Trophoblast cell (in vitro differentiated cells and primary cell): ENCODE measurements around the gene STIMATE.

Source experiments
- DNase-seq, 2 donors: peaks; one replicate each; pipeline ENCODE4 v3.0.0-alpha.2; 2016
- H2AFZ ChIP-seq: 2 replicates; pipeline ENCODE4 v1.6.1; 2013; ENCODE audit warnings: low read length, moderate library complexity, mild to moderate bottlenecking; ENCODE audit not compliant: insufficient read depth, poor library complexity
- H2AK5ac ChIP-seq: 2 replicates; pipeline ENCODE4 v1.6.1; 2013; ENCODE audit warnings: mild to moderate bottlenecking, low read length
- H2BK120ac ChIP-seq: 2 replicates; pipeline ENCODE4 v1.6.1; 2013; ENCODE audit warnings: low read length, mild to moderate bottlenecking, moderate library complexity; ENCODE audit not compliant: insufficient read depth, poor library complexity
- H2BK12ac ChIP-seq: 2 replicates; pipeline ENCODE4 v1.6.1; 2013; ENCODE audit warnings: mild to moderate bottlenecking, low read length, moderate library complexity
- H2BK5ac ChIP-seq: 2 replicates; pipeline ENCODE4 v1.6.1; 2013; ENCODE audit warnings: low read length, low read depth, moderate library complexity, mild to moderate bottlenecking; ENCODE audit not compliant: poor library complexity
- H3K14ac ChIP-seq: 2 replicates; pipeline ENCODE4 v1.6.1; 2013; ENCODE audit warnings: mild to moderate bottlenecking, low read length
- H3K18ac ChIP-seq: 2 replicates; pipeline ENCODE4 v1.6.1; 2013; ENCODE audit warnings: mild to moderate bottlenecking, low read length
- H3K23ac ChIP-seq: 2 replicates; pipeline ENCODE4 v1.6.1; 2013; ENCODE audit warnings: low read length
- H3K27ac ChIP-seq: 2 replicates; pipeline ENCODE4 v1.5.1; 2013; ENCODE audit warnings: low read depth, mild to moderate bottlenecking, inconsistent platforms, low read length, moderate library complexity
- H3K27me3 ChIP-seq: 2 replicates; pipeline ENCODE4 v1.6.1; 2013; ENCODE audit warnings: inconsistent platforms, mild to moderate bottlenecking, low read length, moderate library complexity; ENCODE audit not compliant: insufficient read depth
- H3K36me3 ChIP-seq, 2 experiments: 1 replicate in 1 of 2; 2 replicates in 1 of 2; pipeline ENCODE4 v1.6.1; 2013; ENCODE audit warnings: low read length in 2 of 2, mild to moderate bottlenecking in 2 of 2, moderate library complexity in 1 of 2; ENCODE audit not compliant: insufficient read depth in 2 of 2, control insufficient read depth in 1 of 2
- H3K4ac ChIP-seq: 2 replicates; pipeline ENCODE4 v1.6.1; 2013; ENCODE audit warnings: low read depth, mild to moderate bottlenecking, low read length, moderate library complexity
- H3K4me1 ChIP-seq, 2 experiments: 1 replicate in 1 of 2; 2 replicates in 1 of 2; pipeline ENCODE4 v1.6.1; 2013; ENCODE audit warnings: low read length in 2 of 2, mild to moderate bottlenecking in 2 of 2, moderate library complexity in 1 of 2; ENCODE audit not compliant: insufficient read depth in 2 of 2, control insufficient read depth in 1 of 2
- H3K4me2 ChIP-seq: 2 replicates; pipeline ENCODE4 v1.6.1; 2013; ENCODE audit warnings: inconsistent platforms, mild to moderate bottlenecking, low read length, moderate library complexity
- H3K4me3 ChIP-seq: 2 replicates; pipeline ENCODE4 v1.5.1; 2013; ENCODE audit warnings: mild to moderate bottlenecking, low read depth, low read length, inconsistent platforms
- H3K79me1 ChIP-seq: one replicate; pipeline ENCODE4 v1.6.1; 2013; ENCODE audit warnings: low read length
- H3K79me2 ChIP-seq: 2 replicates; pipeline ENCODE4 v1.6.1; 2013; ENCODE audit warnings: low read length, mild to moderate bottlenecking; ENCODE audit not compliant: control insufficient read depth, insufficient read depth, poor library complexity
- H3K9ac ChIP-seq: 2 replicates; pipeline ENCODE4 v1.6.1; 2013; ENCODE audit warnings: mild to moderate bottlenecking, low read length
- H3K9me3 ChIP-seq: 2 replicates; pipeline ENCODE4 v1.6.1; 2013; ENCODE audit warnings: low read depth, mild to moderate bottlenecking, control low read depth, inconsistent platforms, low read length; ENCODE audit not compliant: insufficient read depth
- H4K12ac ChIP-seq: 2 replicates; pipeline ENCODE4 v1.6.1; 2013; ENCODE audit warnings: low read depth, mild to moderate bottlenecking, low read length, moderate library complexity
- H4K8ac ChIP-seq: 2 replicates; pipeline ENCODE4 v1.6.1; 2013; ENCODE audit warnings: low read depth, mild to moderate bottlenecking, low read length, moderate library complexity
- H4K91ac ChIP-seq: one replicate; pipeline ENCODE4 v1.6.1; 2013; ENCODE audit warnings: low read depth, mild to moderate bottlenecking, low read length, moderate library complexity
- WGBS: extraction: QIAGEN DNeasy Blood & Tissue Kit; methylation state at CpG from one replicate; pipeline ENCODE4 v1.1.7; 2013; ENCODE audit warnings: missing lambda C conversion rate; ENCODE audit not compliant: insufficient read length, insufficient coverage; ENCODE audit errors: extremely low coverage; 5-methylcytosine and 5-hydroxymethylcytosine counted together

The STIMATE gene

DNA sequence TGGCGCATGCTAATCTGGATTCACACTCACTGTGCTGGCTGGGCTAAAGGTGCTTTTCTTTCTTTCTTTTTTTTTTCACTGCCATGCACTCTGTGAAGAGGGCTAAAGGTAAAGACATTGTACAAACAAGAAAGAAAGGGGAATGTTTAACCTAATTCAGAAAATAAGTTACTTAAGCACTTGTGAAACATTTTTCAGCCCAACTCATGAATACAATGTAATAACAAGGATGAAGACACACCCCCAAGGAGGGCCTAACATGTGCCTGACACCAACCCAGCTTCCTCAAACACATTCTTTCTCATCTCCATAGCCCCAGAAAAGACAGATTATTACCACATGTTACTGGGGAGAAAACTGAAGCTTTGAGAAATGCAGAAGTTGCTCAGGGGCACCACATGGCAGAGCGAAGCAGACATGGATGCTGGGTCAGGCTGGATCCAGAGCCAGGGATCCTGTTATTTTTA lies 5.7 kb downstream of the STIMATE start:
- Histone ChIP-seq H3K23ac (no peak overlapping the region), H3K4me2 (no peak overlapping the region)
- no CpG with 5 or more reads among the region's 2 CpGs for WGBS

DNA sequence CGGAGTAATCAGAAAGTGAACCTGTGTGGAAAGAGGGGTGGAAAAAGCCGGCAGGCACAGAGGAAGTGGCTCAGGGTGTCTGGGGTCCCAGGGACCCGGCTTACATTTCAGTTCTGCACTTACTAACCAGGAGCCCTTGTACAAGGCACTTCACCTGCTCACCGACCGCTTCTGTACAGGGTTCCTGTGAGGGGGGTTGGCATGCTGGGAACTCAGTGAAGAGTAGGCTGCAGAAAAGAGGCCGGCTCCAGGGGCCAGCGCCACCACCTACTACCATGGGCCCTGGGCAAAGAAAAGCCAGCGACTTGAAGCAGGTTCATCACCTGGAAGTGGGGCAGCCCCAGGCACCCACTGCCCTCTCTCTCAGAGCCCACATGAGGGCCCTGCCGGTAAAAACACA lies 6.2 kb downstream of the STIMATE start:
- Histone ChIP-seq H2BK12ac (no peak overlapping the region), H2AK5ac (no peak overlapping the region), H3K23ac (no peak overlapping the region), H4K12ac (no peak overlapping the region), H3K79me2 (no peaks in the 10 kb centered on the region), H3K14ac (no peak overlapping the region), H2BK5ac (no peak overlapping the region), H3K79me1 (no peaks in the 10 kb centered on the region), H3K36me3 (no peaks in the 10 kb centered on the region), H3K27ac (no peak overlapping the region), H3K4me2 (no peak overlapping the region), H3K4ac (no peak overlapping the region), H3K9me3 (no peaks in the 10 kb centered on the region), H4K8ac (no peak overlapping the region), H3K4me3 (no peak overlapping the region), H2BK120ac (no peak overlapping the region), H3K27me3 (no peaks in the 10 kb centered on the region), H3K18ac (no peak overlapping the region), H2AFZ (no peak overlapping the region), H3K4me1 (no peaks in the 10 kb centered on the region), H4K91ac (no peak overlapping the region), H3K9ac (no peak overlapping the region)
- peak in 1 of 2 donors; percentile 42 for DNase-seq
- no CpG with 5 or more reads among the region's 9 CpGs for WGBS

More for the DNA sequence above, 5.7 kb downstream of the STIMATE start:
- H2BK12ac ChIP-seq, result no peak overlapping the region
- H3K9me3 ChIP-seq, result no peaks in the 10 kb centered on the region
- H3K4me1 ChIP-seq, result peaks cover 0 to 2% of the 10 kb centered on the region in 2 experiments
- no peak overlapping the region for H3K4me3 ChIP-seq
- no peak overlapping the region for H2BK120ac ChIP-seq
- no peak overlapping the region for H2AK5ac ChIP-seq
- no peak overlapping the region for H3K14ac ChIP-seq
- no peak overlapping the region for H2AFZ ChIP-seq
- no peaks in the 10 kb centered on the region for H3K79me2 ChIP-seq
- no peak overlapping the region for H2BK5ac ChIP-seq
- peak in 1 of 2 donors; percentile 30 for DNase-seq
- H3K18ac ChIP-seq, result no peak overlapping the region
- H3K79me1 ChIP-seq, result no peaks in the 10 kb centered on the region
- no peak overlapping the region for H4K12ac ChIP-seq
- no peak overlapping the region for H4K91ac ChIP-seq
- H3K4ac ChIP-seq, result no peak overlapping the region
- no peak overlapping the region for H3K27ac ChIP-seq
- no peaks in the 10 kb centered on the region for H3K27me3 ChIP-seq
- no peak overlapping the region for H3K9ac ChIP-seq
- H3K36me3 ChIP-seq, result no peaks in the 10 kb centered on the region
- no peak overlapping the region for H4K8ac ChIP-seq

DNA sequence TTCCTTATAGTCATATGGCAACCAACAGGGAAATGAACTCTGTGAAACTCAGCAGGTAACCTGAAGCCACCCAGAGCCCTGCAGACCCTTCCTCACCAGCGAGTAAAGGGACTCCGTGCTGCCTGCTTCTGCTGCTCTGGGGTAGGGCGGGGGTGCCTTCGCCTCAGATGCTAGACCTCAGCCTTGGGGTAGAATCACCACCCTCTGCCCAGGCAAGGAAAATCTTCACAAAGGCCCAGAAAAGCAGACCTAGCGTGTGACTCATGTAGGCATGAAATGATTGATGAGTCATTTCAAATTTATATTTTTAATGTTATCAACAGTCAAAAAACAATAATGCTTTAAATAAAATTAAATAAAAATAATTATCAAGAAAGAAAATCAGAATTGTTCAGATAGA lies 6.6 kb downstream of the STIMATE start:
- H2BK120ac ChIP-seq, result no peak overlapping the region
- H3K79me2 ChIP-seq, result no peaks in the 10 kb centered on the region
- H3K14ac ChIP-seq, result no peak overlapping the region
- H3K4ac ChIP-seq, result no peak overlapping the region
- H3K27ac ChIP-seq, result no peak overlapping the region
- H2AK5ac ChIP-seq, result no peak overlapping the region
- DNase-seq, result no peak
- no peak overlapping the region for H3K4me2 ChIP-seq
- H3K36me3 ChIP-seq, result no peaks in the 10 kb centered on the region
- H4K91ac ChIP-seq, result no peak overlapping the region
- H3K9me3 ChIP-seq, result no peaks in the 10 kb centered on the region
- no CpG with 5 or more reads among the region's 5 CpGs for WGBS
- H3K9ac ChIP-seq, result no peak overlapping the region
- H4K8ac ChIP-seq, result no peak overlapping the region
- H3K4me1 ChIP-seq, result no peaks in the 10 kb centered on the region
- H3K27me3 ChIP-seq, result no peaks in the 10 kb centered on the region
- no peak overlapping the region for H2AFZ ChIP-seq
- H2BK5ac ChIP-seq, result no peak overlapping the region
- H3K23ac ChIP-seq, result no peak overlapping the region
- H3K4me3 ChIP-seq, result no peak overlapping the region
- H4K12ac ChIP-seq, result no peak overlapping the region
- no peak overlapping the region for H3K18ac ChIP-seq
- no peaks in the 10 kb centered on the region for H3K79me1 ChIP-seq
- H2BK12ac ChIP-seq, result no peak overlapping the region

DNA sequence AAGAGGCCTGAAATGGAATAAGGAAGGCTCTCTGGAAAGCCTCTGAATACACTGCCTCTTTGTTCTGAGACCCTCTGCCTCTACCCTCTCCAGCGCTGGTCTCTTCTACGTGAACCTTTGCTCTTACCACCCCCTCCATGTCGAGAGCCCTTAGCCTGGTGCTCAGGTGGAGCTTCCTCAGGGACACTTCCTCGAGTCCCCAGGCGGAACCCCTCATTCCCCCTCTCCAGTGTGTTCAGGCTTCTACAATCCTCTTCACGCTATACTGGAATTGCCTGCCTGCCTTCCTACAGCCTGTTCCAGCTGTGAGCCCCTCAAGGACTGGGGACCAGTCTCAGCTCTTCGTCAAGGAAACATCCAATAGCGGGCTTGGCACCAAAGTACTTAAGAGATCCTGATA lies 7.4 kb downstream of the STIMATE start:
- H3K4me3 ChIP-seq, result no peak overlapping the region
- no peak overlapping the region for H3K14ac ChIP-seq
- no peak overlapping the region for H3K4ac ChIP-seq
- no peak overlapping the region for H2BK120ac ChIP-seq
- DNase-seq, result no peak
- no peaks in the 10 kb centered on the region for H3K4me1 ChIP-seq
- no peak overlapping the region for H4K12ac ChIP-seq
- H4K91ac ChIP-seq, result no peak overlapping the region
- no peak overlapping the region for H3K23ac ChIP-seq
- no peaks in the 10 kb centered on the region for H3K79me1 ChIP-seq
- H2BK12ac ChIP-seq, result no peak overlapping the region
- H3K18ac ChIP-seq, result no peak overlapping the region
- H3K27me3 ChIP-seq, result no peaks in the 10 kb centered on the region
- no peaks in the 10 kb centered on the region for H3K9me3 ChIP-seq
- no peaks in the 10 kb centered on the region for H3K79me2 ChIP-seq
- WGBS, result no CpG with 5 or more reads among the region's 8 CpGs
- no peak overlapping the region for H3K4me2 ChIP-seq
- no peak overlapping the region for H3K9ac ChIP-seq
- no peak overlapping the region for H4K8ac ChIP-seq
- H2AFZ ChIP-seq, result no peak overlapping the region
- no peaks in the 10 kb centered on the region for H3K36me3 ChIP-seq
- H2BK5ac ChIP-seq, result no peak overlapping the region
- no peak overlapping the region for H3K27ac ChIP-seq
- H2AK5ac ChIP-seq, result no peak overlapping the region
